ENCODE results near the gene ERBB4.

- TF ChIP-seq CTCF (IDR thresholded peaks at IDR 0.05; ENCODE audit: low read length), result no peak
- TF ChIP-seq EZH2 (optimal IDR thresholded peaks at IDR 0.05; ENCODE audit: low read depth, low read length), result no peak
- no peak for TF ChIP-seq EZH2phosphoT487 (IDR thresholded peaks at IDR 0.05; ENCODE audit: low read length)
Measured at GRCh38 chr2:211396815-211397214, 1141.8 kb downstream of the ERBB4 start.

All from MM.1S (cell line).